Activated B cell treated with CpG ODN at 0.5 μM for 24 hours (primary cell): Measurements from ENCODE around the gene SPATA16. TPM values are rescaled to one million over a fixed set of nuclear protein-coding genes. Genes with fewer than 3 reads are reported as not detected.

Experiments
- ATAC-seq: fragments of 200-7000 bp; cut with Tn5 transposase; one replicate; pipeline ENCODE4 v1.10.0; 2021; ENCODE audit warnings: low read depth, mild to moderate bottlenecking, moderate library complexity
- CTCF ChIA-PET: fragments of 350-600 bp; sonication (Branson Sonifier 250); formaldehyde crosslinking; loops from one replicate; lab custom pipeline; 2021; ENCODE audit warnings: antibody characterized with exemption; lab: Charles Lee
- POLR2A ChIA-PET: fragments of 350-600 bp; sonication (Branson Sonifier 250); formaldehyde crosslinking; loops from one replicate; lab custom pipeline; 2021; ENCODE audit warnings: antibody characterized with exemption; lab: Charles Lee
- DNase-seq: peaks from one replicate; pipeline ENCODE4 v3.0.0; 2022
- H3K27ac Mint-ChIP-seq: one replicate; pipeline ENCODE4 v1.8.0; 2020; ENCODE audit warnings: mixed read lengths
- H3K27me3 Mint-ChIP-seq: one replicate; pipeline ENCODE4 v1.8.0; 2021; ENCODE audit warnings: mixed read lengths
- H3K36me3 Mint-ChIP-seq: one replicate; pipeline ENCODE4 v1.8.0; 2021; ENCODE audit warnings: low read depth, mixed read lengths
- H3K4me1 Mint-ChIP-seq: one replicate; pipeline ENCODE4 v1.8.0; 2021; ENCODE audit warnings: mixed read lengths
- H3K4me3 Mint-ChIP-seq: one replicate; pipeline ENCODE4 v1.8.0; 2020; ENCODE audit warnings: mild to moderate bottlenecking, mixed read lengths
- H3K9me3 Mint-ChIP-seq: one replicate; pipeline ENCODE4 v1.8.0; 2020; ENCODE audit warnings: mixed read lengths
- CTCF ChIP-seq: fragments of 200-600 bp; IDR thresholded peaks from one replicate; pipeline ENCODE4 v1.8.0; 2022; ENCODE audit warnings: antibody characterized with exemption, mild to moderate bottlenecking
- intact Hi-C: fragments of 100-400 bp; cut with micrococcal nuclease; formaldehyde crosslinking; loops from one replicate; pipeline ENCODE4 v1.15.1; 2024
- total RNA-seq: library from RNA; stranded (reverse); gene quantifications from 2 replicates; pipeline ENCODE4 v1.2.3, GENCODE V29; 2022

Gene SPATA16
- total RNA-seq, 1 donor from 2014 or later = not detected

- no peaks in the 10 kb centered on the region for H3K27me3 Mint-ChIP-seq
- no peaks in the 10 kb centered on the region for H3K4me1 Mint-ChIP-seq
- ATAC-seq (no peak), DNase-seq (no peak)
- H3K36me3 Mint-ChIP-seq = no peaks in the 10 kb centered on the region
- no peak overlapping the region for H3K4me3 Mint-ChIP-seq
- intact Hi-C loops = no loop called here
- POLR2A ChIA-PET = no interaction called here
- CTCF ChIA-PET = no interaction called here
- TF ChIP-seq CTCF = no peak
- no peak overlapping the region for H3K27ac Mint-ChIP-seq
- H3K9me3 Mint-ChIP-seq = peaks cover 10% of the 10 kb centered on the region
These were observed 195.0 kb downstream of the SPATA16 start for GRCh38 chr3:172946061-172946460.

- ChIA-PET CTCF (no interaction called here), POLR2A (no interaction called here)
- Mint-ChIP-seq H3K27me3 (no peaks in the 10 kb centered on the region), H3K27ac (no peak overlapping the region), H3K36me3 (no peaks in the 10 kb centered on the region), H3K9me3 (peaks cover 2% of the 10 kb centered on the region), H3K4me1 (no peaks in the 10 kb centered on the region), H3K4me3 (no peak overlapping the region)
- TF ChIP-seq CTCF = no peak
- no peak for ATAC-seq
- no peak for DNase-seq
- intact Hi-C loops = no loop called here
These were observed 201.3 kb downstream of the SPATA16 start for GRCh38 chr3:172939651-172940293.

GRCh38 chr3:172938788-172939187 is 202.2 kb downstream of the SPATA16 start:
- no peak overlapping the region for H3K27ac Mint-ChIP-seq
- CTCF ChIA-PET = no interaction called here
- POLR2A ChIA-PET = no interaction called here
- no peaks in the 10 kb centered on the region for H3K4me1 Mint-ChIP-seq
- DNase-seq (no peak), ATAC-seq (no peak)
- H3K9me3 Mint-ChIP-seq = no peaks in the 10 kb centered on the region
- no peaks in the 10 kb centered on the region for H3K36me3 Mint-ChIP-seq
- H3K27me3 Mint-ChIP-seq = no peaks in the 10 kb centered on the region
- no peak for TF ChIP-seq CTCF
- H3K4me3 Mint-ChIP-seq = no peak overlapping the region
- intact Hi-C loops = no loop called here

DNA sequence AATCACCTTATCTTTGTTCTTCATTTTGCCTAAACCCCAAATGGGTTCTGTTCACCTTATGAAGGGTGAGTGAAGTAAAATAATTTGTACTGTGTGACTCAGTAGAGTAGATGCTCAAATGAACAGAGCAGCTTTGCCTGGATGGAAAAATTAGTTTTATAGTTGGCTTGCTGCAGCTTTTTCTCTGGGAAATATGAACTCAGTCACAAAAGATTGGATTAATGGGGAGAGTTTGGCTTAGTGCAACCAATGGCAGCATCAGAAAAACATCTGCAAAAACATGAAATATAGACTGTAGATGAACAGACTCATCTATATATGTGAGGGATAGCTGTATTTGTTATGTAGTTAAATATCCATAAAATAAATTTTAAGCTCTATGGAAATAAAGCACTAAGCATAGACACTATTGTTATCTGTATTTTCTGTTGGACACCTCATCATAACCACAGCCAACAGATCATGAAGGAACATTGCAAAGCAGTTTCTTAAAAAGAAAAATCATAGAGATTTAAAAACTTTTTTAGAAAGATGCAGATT is 209.2 kb downstream of the SPATA16 start:
- ATAC-seq (no peak), DNase-seq (no peak)
- no peaks in the 10 kb centered on the region for H3K36me3 Mint-ChIP-seq
- POLR2A ChIA-PET = no interaction called here
- no peaks in the 10 kb centered on the region for H3K9me3 Mint-ChIP-seq
- H3K27me3 Mint-ChIP-seq = no peaks in the 10 kb centered on the region
- intact Hi-C loops = no loop called here
- no peaks in the 10 kb centered on the region for H3K4me1 Mint-ChIP-seq
- TF ChIP-seq CTCF = no peak
- no peak overlapping the region for H3K27ac Mint-ChIP-seq
- CTCF ChIA-PET = no interaction called here
- no peak overlapping the region for H3K4me3 Mint-ChIP-seq

DNA sequence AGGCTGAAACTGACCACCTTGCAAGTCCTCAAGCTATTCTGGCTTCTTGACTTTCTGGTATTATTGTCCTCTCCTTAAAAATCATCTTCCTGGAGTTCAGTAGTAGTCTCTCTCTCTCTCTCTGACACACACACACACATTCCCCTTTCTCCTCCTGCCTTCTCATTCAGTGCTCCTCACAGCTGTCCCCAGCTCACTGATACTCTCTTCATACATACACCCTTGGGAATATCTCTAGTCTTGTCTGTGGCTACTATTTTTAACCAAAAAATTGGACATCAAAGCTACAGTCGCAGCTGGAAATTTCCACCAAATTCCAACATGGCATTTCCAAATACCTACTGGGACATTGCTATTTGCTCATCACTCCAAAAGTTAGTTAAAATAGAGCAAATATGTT is 211.6 kb downstream of the SPATA16 start:
- Mint-ChIP-seq H3K27me3 (no peaks in the 10 kb centered on the region), H3K4me3 (no peak overlapping the region), H3K9me3 (no peaks in the 10 kb centered on the region), H3K36me3 (no peaks in the 10 kb centered on the region), H3K27ac (no peak overlapping the region), H3K4me1 (no peaks in the 10 kb centered on the region)
- TF ChIP-seq CTCF = no peak
- ATAC-seq (no peak), DNase-seq (no peak)
- CTCF ChIA-PET = no interaction called here
- POLR2A ChIA-PET = no interaction called here
- intact Hi-C loops = no loop called here
